HEK293 (cell line): Measurements from ENCODE around the gene LMO1.

Source experiments
- GLIS2 ChIP-seq: fragments of 450-650 bp; formaldehyde crosslinking; IDR thresholded peaks from 2 replicates; pipeline ENCODE4 v1.5.1; 2016; ENCODE audit warnings: missing biosample characterization, missing genetic modification characterization
- KLF9 ChIP-seq: fragments of 450-650 bp; formaldehyde crosslinking; IDR thresholded peaks from 2 replicates; pipeline ENCODE4 v1.5.1; 2016; ENCODE audit warnings: missing biosample characterization, missing genetic modification characterization, low read depth
- ZNF138 ChIP-seq: fragments of 450-650 bp; formaldehyde crosslinking; IDR thresholded peaks from 2 replicates; pipeline ENCODE4 v1.5.1; 2016; ENCODE audit warnings: missing biosample characterization, missing genetic modification characterization, borderline replicate concordance
- ZNF24 ChIP-seq: fragments of 450-650 bp; formaldehyde crosslinking; IDR thresholded peaks from 2 replicates; pipeline ENCODE4 v1.5.1; 2016; ENCODE audit warnings: missing biosample characterization, missing genetic modification characterization
- ZNF404 ChIP-seq: fragments of 450-650 bp; formaldehyde crosslinking; IDR thresholded peaks from 2 replicates; pipeline ENCODE4 v1.5.1; 2017; ENCODE audit warnings: missing biosample characterization, missing genetic modification characterization
- ZNF426 ChIP-seq: fragments of 450-650 bp; formaldehyde crosslinking; IDR thresholded peaks from 2 replicates; pipeline ENCODE4 v1.5.1; 2017; ENCODE audit warnings: missing biosample characterization, missing genetic modification characterization, mild to moderate bottlenecking, inconsistent platforms, moderate library complexity
- ZNF558 ChIP-seq: fragments of 450-650 bp; formaldehyde crosslinking; IDR thresholded peaks from 2 replicates; pipeline ENCODE4 v1.5.1; 2016; ENCODE audit warnings: missing biosample characterization, missing genetic modification characterization
- TF ChIP-seq, protein P1 (sequence below): fragments of 450-650 bp; formaldehyde crosslinking; IDR thresholded peaks from 2 replicates; pipeline ENCODE4 v1.5.1; 2016; ENCODE audit warnings: missing biosample characterization, missing genetic modification characterization

DNA sequence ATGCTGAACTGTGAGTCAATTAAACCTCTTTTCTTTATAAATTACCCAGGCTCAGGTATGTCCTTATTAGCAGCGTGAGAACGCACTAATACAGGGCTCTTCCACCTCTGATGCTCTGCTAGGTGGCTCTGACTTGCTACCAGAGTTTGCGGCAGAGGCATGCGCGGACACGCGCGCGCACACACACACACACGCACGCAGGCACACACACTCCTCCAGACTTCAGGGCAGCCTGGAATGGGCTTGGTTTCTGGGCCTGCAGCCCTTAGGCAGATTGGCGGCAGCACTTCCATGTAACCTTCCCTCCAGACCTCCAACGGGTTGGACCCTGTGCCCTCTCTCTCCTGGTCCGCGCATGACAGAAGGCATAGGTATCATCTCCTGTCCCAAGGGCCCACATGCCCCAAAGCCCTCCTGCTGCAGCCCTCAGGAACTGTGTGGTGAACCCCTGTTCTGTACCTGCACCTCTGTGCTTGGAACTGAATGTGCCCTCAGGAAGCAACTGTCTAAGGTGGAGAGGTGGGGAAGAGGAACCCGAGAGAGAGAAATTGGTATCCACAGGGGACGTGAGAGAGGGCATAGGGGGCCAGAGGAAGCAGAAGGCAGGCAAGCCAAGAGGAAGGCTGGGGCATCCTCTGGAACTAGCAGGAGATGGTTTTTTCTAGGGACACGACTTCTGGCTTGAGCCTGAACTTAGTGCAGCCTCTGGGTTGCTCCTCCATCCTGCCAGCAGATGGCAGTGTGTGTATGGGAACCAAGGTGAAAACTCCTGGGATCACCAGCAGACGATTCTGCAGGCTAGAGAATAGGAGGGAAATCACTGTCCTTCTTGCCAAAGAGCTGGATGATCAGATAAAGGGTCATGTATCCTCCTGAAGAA is 71.4 kb downstream of the LMO1 start:
- TF ChIP-seq, protein P1, sequence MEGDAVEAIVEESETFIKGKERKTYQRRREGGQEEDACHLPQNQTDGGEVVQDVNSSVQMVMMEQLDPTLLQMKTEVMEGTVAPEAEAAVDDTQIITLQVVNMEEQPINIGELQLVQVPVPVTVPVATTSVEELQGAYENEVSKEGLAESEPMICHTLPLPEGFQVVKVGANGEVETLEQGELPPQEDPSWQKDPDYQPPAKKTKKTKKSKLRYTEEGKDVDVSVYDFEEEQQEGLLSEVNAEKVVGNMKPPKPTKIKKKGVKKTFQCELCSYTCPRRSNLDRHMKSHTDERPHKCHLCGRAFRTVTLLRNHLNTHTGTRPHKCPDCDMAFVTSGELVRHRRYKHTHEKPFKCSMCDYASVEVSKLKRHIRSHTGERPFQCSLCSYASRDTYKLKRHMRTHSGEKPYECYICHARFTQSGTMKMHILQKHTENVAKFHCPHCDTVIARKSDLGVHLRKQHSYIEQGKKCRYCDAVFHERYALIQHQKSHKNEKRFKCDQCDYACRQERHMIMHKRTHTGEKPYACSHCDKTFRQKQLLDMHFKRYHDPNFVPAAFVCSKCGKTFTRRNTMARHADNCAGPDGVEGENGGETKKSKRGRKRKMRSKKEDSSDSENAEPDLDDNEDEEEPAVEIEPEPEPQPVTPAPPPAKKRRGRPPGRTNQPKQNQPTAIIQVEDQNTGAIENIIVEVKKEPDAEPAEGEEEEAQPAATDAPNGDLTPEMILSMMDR (tag by site-specific recombination): peak; percentile 61
- TF ChIP-seq ZNF426 (tag by site-specific recombination) (no peak), ZNF404 (tag by site-specific recombination) (no peak), GLIS2 (no peak), ZNF24 (tag by site-specific recombination) (no peak), ZNF558 (tag by site-specific recombination) (no peak), ZNF138 (tag by site-specific recombination) (no peak), KLF9 (tag by site-specific recombination) (no peak)
